GF-D8 (cell line): ENCODE results near the gene ING5.
A peak's percentile ranks its signal among the peaks of the same experiment; 100 is the strongest.

Source experiments
- DNase-seq: peaks from one replicate; lab custom pipeline; 2025; lab: John Stamatoyannopoulos, UW

ING5 gene

DNA sequence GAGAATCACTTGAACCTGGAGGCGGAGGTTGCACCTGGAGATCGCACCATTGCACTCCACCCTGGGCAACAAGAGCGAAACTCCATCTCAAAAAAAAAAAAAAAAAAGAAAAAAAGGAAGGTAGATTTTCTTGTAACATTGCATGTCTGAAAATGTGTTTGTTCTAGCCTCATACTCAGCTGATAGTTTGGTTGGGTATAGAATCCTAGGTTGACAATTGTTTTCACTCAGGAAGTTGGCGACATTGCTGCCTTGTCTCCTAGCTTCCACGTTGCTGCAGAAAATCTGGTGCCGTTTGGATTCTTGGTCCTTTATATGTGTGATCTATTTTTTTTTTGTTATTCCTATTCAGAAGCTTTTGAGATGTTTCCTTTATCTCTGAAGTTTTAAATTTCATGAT is 4.7 kb downstream of the ING5 start:
- no peak for DNase-seq

DNA sequence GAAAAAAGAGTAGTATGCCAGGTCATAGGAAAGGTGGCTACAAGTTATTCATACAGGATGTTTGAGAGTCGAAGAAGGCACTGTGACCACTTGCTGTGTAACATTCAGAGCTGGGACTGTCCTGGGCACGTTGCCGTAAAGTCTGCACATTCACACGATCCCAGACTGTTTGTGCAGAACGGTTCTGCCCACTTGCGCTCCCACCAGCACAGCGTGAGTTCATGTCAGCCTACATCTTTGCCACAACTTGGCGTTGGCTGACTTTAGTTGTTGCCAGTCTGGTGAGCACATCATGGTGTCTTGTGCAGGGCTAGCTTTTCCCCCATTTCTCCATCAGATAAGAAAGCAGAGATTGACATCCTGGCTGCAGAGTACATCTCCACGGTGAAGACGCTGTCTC is 7.0 kb downstream of the ING5 start:
- no peak for DNase-seq

DNA sequence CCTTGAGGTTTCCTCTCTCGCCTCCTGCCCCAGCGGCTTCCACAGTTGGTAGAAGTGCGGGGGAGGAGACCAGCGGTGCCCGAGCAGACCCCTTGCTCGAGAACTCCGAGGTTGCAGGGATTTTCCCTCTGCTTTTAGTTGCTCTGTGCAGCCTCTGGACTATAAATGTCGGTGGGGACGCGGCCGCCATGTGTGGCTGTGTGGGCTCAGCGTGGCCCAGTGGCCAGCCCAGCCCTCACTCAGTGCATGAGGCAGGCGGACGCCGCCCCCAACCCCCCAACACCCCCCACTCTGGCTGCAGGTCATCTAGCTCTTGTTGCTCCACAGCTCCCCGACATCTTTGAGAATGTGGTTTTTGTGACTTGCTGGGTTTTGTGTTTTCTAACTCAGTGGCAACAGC is 17.3 kb downstream of the ING5 start:
- no peak for DNase-seq

DNA sequence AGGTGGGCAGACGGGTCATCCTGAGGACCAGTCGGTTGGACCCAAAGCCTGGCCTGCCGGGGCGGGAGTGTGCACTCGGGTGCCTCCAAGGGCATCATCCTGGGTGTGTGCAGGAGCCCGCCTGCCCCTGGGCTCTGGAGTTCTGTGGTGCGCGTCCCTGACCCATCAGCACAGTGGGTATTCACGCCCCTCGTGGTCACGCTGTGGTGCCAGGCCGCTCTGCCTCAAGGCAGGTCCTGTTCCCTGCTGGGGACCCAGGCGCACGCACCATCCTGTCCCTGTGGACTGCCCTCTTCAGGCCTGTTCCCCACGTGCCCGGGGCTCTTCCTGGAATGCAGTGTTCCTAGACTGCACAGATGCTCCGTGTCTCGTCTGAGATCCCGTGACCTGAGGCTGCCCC is 18.3 kb downstream of the ING5 start:
- DNase-seq: no peak

DNA sequence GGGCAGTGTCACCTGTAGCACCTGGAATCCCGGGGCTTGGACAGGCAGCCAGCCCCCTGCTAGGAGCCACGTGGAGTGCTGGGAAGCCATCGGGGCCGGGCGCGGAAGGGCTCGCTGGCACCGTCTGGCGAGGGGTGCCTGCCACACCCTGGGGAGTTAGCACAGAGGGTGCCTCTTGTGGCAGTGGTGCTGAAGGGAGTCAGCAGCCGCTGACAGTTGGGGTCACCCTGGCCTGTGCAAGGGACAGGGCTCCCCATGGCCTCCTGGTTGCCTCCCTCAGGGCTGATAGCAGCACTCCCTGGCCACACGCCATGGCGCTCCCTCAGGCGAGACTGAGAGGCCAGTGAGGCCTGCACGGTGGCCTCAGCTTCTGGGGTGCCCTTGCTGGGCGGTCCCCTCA is 18.7 kb downstream of the ING5 start:
- no peak for DNase-seq

DNA sequence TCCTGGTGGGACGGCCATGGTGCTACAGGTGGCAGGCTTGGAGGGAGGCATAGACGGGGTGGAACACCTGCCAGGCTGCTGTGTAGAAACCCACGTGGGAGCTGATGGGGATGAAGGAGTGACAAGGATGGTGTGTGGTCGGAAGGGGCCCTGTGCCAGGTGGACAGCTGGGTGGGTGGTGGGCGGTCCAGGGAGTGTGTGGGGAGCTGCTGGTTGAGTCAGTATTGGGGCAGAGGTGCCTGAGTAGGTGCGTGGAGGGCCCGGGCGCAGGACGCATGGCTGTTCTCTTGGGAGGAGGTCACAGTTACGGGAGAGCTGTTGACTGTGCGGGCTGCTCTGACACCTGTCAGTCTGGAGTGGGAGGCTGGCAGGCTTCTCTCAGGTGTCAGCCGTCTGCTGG is 20.0 kb downstream of the ING5 start:
- no peak for DNase-seq

DNA sequence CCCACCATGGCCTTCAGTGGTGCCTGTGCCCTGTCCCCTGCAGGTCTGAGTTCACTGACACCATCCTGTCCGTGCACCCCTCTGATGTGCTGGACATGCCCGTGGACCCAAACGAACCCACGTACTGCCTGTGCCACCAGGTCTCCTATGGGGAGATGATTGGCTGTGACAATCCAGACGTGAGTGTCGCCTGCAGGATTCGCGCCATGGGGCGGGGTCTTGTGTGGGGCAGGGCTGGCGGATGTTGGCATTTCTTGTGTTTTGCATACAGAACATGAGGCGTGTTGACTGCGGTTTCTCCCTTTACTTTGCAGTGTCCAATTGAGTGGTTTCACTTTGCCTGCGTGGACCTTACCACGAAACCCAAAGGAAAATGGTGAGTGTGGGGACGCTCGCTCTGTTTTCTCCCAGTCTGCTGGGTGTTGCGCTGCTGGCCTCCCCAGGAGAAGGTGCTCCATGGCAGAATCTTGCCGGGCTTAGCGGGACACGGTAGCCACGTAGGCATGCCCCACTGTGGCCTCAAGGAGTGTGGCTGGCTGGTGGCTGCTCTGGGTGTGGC is 21.1 kb downstream of the ING5 start:
- no peak for DNase-seq

DNA sequence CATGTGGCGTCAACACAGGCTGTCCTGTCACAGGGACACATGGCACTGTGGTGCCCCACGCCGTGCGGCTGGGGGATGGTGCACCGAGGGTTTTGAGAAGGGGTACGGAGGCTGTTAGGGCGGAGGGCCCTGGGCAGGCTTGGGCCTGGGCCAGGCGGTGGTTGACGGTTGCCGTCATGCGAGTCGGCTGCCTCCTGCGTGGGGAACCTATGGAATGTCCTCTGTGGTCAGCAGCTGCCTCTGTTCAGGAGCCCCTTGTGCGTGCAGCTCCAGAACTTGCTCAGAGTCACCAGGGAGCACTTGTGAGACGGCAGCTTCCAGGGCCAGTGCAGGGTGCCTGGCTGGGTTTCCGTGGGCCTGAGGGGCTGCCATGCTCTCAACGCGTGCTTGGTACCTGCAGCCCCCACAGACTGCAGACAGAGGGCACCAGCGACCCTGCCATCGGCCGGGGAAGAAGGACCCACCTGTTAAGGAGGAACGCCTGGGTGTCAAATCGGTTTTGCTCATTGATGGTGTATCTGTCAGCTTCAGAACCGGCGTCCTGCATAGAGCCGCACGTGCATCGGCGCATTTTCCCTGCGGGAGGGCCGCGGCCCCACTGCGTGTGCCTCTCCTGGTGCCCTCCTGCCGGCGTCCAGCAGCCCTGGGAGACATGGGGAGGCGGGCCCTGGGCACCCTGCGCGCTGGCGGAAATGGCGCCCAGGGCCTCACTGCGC is 22.6 kb downstream of the ING5 start:
- no peak for DNase-seq

DNA sequence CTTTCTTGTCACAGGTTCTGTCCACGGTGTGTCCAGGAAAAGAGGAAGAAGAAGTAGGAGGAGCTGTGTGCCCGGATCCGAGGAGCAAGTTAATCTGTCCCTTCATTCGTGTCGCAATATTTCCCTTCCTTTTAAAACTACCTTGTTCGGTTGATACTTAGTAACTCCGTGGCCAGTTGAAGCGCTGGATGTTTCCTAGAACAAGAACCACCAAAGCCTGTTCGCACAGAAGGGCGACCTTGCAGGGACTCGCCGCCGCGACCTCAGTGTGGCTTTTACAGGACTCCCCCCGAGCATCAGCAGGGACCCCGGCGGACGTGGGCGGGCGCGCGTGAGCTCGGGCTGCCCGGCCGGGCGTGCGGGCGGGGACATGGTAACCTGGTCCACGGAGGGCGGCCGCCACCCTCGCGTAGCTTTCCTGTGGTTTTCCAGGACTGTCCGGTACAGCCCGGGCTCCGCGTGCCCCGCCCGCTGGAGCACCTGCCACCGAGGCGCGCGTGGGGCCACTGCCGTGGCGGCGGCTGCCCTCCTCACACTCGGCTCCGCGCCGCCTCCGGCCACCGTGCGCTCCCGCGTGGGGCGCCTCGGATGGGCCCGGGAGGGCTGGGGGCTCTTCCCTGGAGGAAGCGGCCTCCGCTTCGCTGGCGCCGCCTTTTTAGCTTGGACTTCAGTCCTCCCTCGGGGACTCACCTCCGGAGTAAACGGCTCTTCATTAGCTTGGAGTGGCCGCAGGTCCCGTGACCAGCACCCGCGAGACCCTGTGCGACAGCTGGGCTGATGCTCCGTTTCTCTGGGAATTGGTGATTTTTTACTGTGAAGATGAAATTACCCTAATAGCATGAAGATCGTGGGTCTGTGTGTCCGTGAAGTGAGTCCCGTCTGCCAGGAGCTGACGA is 23.4 kb downstream of the ING5 start:
- DNase-seq: peak; percentile 66

DNA sequence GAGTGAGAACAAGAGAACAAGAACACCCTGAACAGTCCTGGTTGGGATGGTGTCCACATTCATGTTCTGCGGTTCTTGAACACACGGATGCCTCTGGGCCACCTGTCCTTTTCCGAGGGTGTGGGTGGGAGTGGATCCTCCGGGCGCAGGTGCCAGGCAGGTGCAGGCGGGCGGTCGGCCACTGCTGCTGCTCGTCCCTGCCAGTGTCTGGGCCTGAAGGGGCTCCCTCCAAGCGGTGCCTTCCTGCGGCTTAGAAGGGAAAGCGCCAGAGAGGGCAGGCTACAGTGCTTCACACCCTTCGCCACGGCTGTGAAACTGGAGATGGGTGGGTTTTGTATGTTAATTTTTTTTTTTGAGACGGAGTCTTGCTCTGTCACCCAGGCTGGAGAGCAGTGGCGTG is 24.6 kb downstream of the ING5 start:
- DNase-seq: no peak

DNA sequence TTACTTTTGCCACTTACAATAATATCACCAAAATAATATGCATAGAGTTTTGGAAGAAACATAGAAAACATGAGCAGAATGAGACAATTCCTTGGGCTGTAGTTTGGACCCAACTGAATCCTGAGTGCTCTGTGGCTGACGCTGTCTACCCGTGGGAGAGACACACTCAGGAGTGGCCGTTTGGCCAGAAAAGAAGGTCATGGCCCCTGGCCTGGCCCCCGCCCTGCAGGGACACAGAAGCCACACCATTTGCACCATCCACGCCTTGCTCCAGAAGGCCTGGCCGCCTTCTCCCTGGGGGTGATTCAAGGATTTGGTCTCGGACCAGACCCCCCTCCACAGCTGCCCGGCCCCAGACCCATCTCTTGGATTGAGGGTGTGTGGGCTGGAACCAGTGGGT is 26.2 kb downstream of the ING5 start:
- DNase-seq: no peak

DNA sequence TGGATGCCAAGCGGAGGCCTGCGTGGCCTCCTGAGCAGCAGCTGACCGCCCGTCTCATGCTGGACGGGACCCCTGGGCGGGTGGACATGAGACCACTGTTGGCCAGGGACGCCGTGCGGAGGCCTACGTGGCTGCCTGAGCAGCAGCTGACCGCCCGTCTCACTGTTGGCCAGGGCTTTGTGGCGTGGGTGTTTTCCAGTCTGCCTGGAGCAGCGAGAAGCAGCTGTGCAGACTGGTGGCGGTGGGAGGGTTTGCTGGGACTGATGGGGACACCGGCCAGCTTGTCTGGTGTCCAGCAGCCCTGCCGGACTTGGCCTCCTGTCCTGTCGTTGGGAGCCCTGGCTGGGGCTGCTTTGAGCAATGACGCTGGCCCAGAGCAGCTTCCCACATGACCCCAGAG is 26.8 kb downstream of the ING5 start:
- no peak for DNase-seq

DNA sequence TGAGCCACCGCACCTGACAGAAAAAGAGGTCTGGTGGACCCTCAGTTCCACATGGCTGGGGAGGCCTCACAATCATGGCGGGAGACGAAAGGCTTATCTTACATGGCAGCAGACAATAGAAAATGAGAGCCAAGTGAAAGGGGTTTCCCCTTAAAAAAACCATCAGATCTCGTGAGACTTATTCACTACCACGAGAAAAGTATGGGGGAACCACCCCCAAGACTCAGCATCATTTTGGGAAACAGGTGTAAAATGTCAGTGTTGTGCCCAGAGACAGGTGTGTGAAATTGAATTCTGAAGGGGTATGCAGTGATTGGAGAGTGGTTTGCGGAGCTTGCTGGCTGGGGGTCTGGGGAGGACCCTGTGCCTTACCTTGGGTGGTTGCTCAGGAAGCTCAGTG is 28.0 kb downstream of the ING5 start:
- no peak for DNase-seq

DNA sequence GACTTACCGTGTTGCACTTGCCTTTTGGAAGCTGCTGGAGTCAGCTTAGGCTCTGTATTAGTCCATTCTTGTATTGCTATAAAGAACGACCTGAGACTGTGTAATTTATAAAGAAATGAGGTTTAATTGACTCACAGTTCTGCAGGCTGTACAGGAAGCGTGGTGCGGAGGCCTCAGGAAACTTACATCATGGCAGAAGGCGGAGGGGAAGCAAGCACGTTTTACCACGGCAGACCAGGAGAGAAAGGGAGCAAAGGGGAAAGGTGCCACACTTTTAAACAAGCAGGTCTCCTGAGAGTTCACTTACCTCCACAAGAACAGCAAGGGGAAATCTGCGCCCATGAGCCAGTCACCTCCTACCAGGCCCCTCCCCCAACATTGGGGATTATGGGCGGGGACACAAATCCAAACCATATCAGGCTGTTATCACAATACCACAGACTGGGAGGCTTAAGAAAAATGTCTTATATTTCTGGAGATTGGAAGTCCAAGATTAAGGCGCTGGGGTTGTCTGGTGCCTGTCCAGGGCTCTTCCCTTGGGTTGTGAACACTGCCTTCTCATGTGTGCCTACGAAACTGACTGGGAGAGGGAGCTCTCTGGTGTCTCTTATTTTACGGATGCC is 28.9 kb downstream of the ING5 start:
- DNase-seq: peak; percentile 74

DNA sequence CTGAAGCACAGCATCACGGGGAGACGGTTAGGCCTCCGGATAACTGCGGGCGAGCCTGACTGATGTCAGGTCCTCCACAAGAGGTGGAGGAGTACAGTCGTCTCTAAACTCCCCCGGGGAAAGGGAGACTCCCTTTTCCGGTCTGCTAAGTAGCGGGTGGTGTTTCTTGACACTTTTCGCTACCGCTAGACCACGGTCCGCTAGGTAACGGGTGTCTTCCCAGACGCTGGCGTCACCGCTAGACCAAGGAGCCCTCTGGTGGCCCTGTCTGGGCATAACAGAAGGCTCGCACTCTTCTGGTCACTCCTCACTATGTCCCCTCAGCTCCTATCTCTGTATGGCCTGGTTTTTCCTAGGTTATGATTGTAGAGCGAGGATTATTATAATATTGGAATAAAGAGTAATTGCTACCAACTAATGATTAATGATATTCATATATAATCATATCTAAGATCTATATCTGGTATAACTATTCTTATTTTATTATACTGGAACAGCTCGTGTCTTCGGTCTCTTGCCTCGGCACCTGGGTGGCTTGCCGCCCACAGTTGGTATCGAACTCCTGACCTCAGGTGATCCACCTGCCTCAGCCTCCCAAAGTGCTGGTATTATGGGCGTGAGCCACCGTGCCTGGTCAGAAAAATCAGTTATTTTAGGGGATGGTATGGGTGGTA is 30.8 kb downstream of the ING5 start:
- DNase-seq: peak; percentile 89

DNA sequence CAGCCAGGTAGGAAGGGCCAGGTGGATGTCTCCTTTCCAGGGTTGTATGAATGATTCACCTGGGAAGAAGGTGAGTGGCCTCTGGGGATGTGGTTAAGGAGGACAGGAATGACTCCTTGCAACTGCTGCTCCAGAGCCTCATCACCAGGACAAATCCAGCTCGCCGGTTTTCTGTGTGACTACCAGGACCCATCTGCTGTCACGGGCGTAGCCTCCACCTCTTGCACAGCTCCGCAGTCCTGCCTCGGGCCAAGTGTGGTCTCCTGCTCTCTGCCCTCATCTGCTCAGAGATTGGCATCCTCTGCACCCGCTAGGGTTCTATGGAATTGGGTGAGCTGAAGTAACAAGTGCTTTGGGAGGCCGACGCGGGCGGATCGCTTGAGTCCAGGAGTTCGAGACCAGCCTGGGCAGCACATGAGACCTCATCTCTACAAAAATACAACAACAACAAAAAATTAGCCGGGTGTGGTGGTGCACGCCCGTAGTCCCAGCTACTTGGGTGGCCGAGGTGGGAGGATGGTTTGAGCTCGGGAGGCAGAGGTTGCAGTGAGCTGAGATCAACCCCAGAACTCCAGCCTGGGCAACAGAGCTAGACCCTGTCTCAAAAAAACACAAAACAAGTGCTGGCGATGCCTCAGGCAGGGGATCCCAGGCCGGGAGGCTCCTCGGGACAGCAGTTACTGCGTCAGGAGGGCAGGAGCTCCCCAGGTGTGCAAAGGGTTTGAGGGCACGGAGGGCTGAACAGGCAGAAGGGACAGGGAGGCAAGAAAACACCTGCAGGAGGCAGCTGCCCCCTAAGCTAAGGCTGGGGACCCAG is 31.8 kb downstream of the ING5 start:
- DNase-seq: no peak

DNA sequence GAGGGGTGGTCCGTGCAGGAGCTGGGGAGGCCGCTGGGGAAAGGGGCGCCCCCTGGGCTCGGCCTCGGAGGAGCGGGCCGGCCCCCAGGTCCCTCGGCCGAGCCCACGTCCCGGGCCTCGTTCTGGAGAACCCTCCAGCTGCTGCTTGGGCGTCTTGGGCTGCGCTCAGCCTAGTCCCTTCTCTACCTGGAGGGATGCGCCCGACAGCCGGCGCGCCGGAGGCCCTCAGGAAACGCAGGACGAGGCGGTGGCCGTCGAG is 32.3 kb downstream of the ING5 start:
- no peak for DNase-seq

DNA sequence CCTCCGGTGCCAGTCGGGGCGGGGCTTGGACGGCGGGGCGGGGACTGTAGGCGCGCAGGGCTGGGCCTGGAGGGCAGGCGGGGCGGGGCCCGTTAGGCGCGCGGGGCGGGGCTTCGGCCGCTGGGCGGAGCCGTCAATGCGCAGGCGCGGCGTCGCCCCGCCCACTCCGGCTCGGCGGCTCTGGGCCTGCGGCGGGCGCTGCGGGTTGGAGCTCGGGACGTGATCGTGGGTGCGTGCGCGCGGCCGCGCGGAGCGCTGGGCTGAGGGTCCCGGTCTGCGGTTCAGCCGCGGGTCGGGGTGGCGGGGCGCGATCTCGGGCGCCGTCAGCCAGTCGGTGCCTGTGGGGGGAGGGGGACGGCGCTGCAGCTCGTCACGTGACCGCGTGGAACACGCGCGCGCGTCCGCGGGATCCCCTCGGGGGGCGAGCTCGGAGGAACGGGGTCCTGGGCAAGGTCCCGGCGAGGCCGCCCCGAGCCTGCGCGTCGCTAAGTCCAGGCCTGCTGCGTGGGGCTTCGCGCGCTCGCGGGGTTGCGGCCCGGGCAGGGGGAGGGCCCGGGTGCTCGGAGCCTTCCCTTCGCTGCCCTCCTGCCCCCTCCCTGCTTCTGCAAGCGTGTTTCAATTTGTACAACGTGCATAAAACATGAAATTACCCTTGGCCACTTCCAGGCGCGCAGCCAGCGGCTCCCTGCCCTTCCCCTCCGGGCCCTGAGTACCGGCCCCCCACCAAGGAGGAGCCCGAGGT is 32.8 kb downstream of the ING5 start, which contains the start of gene D2HGDH:
Gene D2HGDH, plus strand, starts transcription at position 164 of the 742 bp plus-strand sequence. CDS start 595 bp downstream, outside the sequence.
- DNase-seq: peak; percentile 47

DNA sequence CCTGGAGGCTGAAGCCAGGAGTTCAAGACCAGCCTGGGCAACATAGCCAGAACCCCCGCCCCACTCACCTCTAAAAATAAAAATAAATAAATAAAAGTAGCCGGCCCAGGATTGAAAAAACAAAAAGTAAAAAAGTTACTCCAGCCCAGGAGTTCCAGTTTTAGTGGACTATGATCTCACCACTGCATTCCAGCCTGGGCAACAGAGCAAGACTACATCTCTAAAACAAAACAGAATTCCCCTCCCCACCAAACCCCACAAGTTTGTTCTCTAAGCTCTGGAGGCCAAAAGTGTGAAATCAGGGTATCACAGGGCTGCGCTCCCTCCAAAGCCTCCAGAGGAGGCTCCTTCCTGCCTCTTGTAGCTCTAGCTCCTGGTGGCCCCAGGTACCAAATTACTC is 34.3 kb downstream of the ING5 start:
- DNase-seq: no peak

DNA sequence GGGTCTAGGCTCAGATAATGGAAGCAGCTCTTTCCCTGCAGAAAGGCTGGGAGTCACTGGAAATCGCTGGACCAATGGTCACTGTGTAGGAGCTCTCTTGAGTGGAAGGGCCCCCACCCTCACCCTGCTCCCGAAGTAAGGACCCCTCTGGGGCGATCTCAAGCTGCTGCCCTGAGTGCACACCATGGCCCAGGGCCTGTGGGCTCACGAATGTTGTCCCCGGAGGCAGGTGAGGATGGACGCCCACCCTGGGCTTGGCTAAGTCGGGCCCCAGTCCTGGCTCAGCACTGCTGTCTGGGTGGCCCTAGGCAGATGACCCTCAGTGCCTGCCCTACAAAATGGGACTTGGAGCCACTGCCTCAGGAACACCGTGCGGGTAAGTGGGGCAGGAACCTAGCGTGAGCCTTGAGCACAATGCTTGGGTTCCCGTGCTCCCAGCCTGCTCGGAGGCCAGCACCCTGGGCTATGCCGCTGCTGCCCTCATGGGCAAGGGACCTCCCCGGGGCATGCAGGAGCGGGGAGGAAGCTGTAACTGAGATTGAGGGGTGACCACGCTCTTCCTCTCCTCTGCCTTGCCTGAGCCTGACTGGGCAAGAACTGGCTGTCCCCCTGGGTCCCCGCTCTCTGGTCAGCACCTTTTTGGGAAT is 36.3 kb downstream of the ING5 start:
- no peak for DNase-seq
